Left colon (tissue), 2 donors: ENCODE measurements around the gene SIAH2. TPM values are rescaled to one million over a fixed set of nuclear protein-coding genes. Genes with fewer than 3 reads are reported as not detected.
A peak's percentile ranks its signal among the peaks of the same experiment; 100 is the strongest.
"Not testable (repeated sequence)": the region's sequence is repeated elsewhere in the genome, so short reads cannot be mapped to it uniquely, and the experiment has no call there.

Experiments used
- ATAC-seq: fragments of 200-7000 bp; cut with Tn5 transposase; one replicate; pipeline ENCODE4 v1.9.1; 2020; ENCODE audit warnings: mild to moderate bottlenecking, moderate library complexity
- DNase-seq, 2 donors: peaks; one replicate each; pipeline ENCODE4 v3.0.0-alpha.2; 2020
- intact Hi-C, 2 donors: fragments of 100-400 bp; cut with DNase I in 1 of 2; cut with micrococcal nuclease in 1 of 2; formaldehyde crosslinking; loops; one replicate each; pipeline versions ENCODE4 v1.11.2 to v1.14.0; 2022; cut with DNase I, micrococcal nuclease
- long read RNA-seq: library from polyadenylated mRNA; unstranded; transcript quantifications from one replicate; pipeline ENCODE4 v2.0.0, GENCODE V29; 2021
- total RNA-seq, 2 donors: library from RNA; stranded (reverse); fragmentation: NEBNext Ultra II Directional; extraction: Animal tissue kit (Norgen Biotek cat#: 25700); gene quantifications; one replicate each; pipeline ENCODE4 v1.2.1, GENCODE V29; 2021
- donor health status: DM: no; HTN: no; CAD: no.
- donor health status: DM: yes; HTN: yes; CAD: no.

SIAH2 gene
- total RNA-seq: 10 to 100 TPM; 24.1 to 25.4 TPM
- long read RNA-seq, transcript SIAH2-201 (2 exons, 2,517 nt): major isoform, 60 of 71 reads
- long read RNA-seq, partial matches to known transcripts: 4 of 71 reads
- long read RNA-seq, other reads (novel, unspliced or antisense): 7 of 71 reads

- intact Hi-C loops: no loop called here
- peak; percentile 79 for ATAC-seq
- peak; percentile 91 to 93 for DNase-seq
Observed at GRCh38 chr3:150763122-150763840, at the start of gene SIAH2. TSS of gene SIAH2 (minus strand) at chr3:150763169. CDS start at chr3:150762849, 320 bp downstream.

- ATAC-seq (no peak), DNase-seq (no peak)
- intact Hi-C loops: no loop called here
Observed at GRCh38 chr3:150811984-150812383, 49.0 kb upstream of the SIAH2 start.

- DNase-seq (no peak), ATAC-seq (no peak)
- intact Hi-C loops: no loop called here
Observed at GRCh38 chr3:150810641-150811040, 47.7 kb upstream of the SIAH2 start.

DNA sequence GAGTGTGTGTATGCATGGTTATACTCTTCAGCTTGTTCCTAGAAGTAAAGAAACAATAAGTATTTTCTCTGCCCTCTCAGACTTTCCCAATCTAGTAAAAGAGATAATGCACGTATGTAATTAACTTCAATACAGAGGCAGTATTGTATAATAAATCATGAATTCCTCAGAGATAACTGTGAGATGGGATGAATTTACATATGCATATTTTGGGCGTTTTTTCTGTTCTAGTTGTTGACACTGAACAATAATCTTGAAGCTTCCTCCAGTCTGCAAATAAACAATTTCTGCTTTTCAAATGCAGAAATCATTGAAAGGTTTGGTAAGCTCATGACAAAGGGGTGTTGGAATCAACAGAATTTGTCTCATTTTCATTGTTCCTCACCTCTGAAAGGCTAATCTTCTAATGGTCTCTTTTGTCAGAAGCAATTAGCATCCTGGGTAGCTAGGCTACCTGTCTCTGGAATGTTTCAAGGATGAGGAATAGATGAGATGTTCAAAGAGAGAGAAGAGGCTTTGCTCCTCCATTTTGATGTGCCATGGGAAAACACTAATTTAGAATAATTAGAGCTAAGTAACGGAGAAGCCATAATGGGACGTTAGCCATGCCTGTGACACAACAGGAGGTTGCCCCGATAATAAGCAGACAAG is 43.3 kb upstream of the SIAH2 start:
- intact Hi-C loops: no loop called here
- DNase-seq (no peak), ATAC-seq (no peak)

- intact Hi-C loops: no loop called here
- DNase-seq (no peak), ATAC-seq (no peak)
Observed at GRCh38 chr3:150805354-150805753, 42.4 kb upstream of the SIAH2 start.

GRCh38 chr3:150803440-150803985 is 40.5 kb upstream of the SIAH2 start:
- DNase-seq: no peak
- ATAC-seq: no peak
- intact Hi-C loops: no loop called here

- DNase-seq (no peak), ATAC-seq (no peak)
Observed at GRCh38 chr3:150800722-150801121, 37.8 kb upstream of the SIAH2 start.

GRCh38 chr3:150798122-150798618 is 35.2 kb upstream of the SIAH2 start:
- DNase-seq: no peak
- intact Hi-C loops: loop anchor here in 1 of 2 donors (10.0 kb wide), 1 partner anchor 347 kb away; no protein-coding TSS in a partner anchor
- peak; percentile 60 for ATAC-seq

More at GRCh38 chr3:150800722-150801121, 37.8 kb upstream of the SIAH2 start:
- intact Hi-C loops: no loop called here

DNA sequence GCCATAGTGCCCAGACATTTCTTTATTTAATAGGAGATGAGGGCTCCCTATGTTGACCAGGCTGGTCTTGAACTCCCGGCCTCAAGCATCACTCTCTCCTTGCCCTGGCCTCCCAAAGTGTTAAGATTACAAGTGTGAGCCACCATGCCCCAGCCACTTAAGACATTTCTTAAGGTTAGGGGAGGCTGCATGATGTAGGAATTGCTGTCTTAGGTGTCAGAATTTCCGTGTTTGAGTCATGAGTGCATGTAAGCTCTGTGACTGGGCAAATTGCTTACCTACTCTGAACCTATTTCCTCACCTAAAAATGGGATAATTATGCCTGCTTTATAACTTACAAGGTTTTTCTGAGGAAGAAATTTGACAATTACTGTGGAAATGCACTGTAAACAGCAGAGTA is 34.2 kb upstream of the SIAH2 start:
- ATAC-seq: no peak
- no peak for DNase-seq
- intact Hi-C loops: loop anchor here in 1 of 2 donors (10.0 kb wide), 1 partner anchor 348 kb away; no protein-coding TSS in a partner anchor

GRCh38 chr3:150796527-150796926 is 33.6 kb upstream of the SIAH2 start:
- not testable (repeated sequence) for ATAC-seq, DNase-seq
- intact Hi-C loops: loop anchor here in 1 of 2 donors (10.0 kb wide), 1 partner anchor 348 kb away; no protein-coding TSS in a partner anchor

DNA sequence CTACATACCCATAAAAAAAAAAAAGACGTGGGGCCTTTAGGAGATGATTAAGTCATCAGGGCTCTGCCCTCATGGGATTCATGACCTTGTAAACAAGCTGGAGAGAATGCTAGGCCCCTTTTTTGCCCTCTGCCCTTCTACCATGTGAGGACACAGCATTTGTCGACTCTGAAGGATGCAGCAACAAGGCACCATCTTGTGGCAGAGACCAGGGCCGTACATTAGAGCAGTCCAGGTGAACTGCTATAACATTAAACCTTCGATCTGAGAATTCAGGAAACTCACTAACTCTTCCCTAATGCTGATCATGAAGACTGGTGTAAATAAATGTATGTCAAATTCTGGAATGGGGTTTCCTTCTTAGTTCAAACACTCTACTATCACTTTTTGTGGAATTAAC is 30.7 kb upstream of the SIAH2 start:
- no peak for ATAC-seq
- intact Hi-C loops: loop anchor here in 1 of 2 donors (10.0 kb wide), 1 partner anchor 351 kb away; no protein-coding TSS in a partner anchor
- DNase-seq: no peak

- ATAC-seq (no peak), DNase-seq (no peak)
- intact Hi-C loops: loop anchor here in 1 of 2 donors (10.0 kb wide), 1 partner anchor 354 kb away; no protein-coding TSS in a partner anchor
Observed at GRCh38 chr3:150790629-150791028, 27.7 kb upstream of the SIAH2 start.

DNA sequence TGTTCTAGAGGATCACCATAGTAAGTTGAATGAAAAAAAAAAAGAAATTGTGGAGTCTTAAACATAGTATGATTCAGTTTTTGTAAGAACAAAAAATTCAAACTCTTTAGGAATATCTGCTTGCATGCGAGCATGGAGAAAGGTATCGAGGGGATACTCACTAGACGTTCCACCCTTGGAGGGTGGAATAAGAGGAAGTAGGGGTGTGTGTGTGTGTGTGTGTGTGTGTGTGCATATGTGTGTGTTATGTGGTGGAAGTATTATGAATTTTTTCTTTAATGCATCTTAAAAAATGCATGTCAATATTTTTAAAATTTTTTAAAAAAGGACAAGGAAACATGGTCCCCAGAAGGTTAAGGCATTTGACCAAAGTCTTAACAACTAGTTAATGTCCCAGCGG is 26.5 kb upstream of the SIAH2 start:
- ATAC-seq (no peak), DNase-seq (no peak)
- intact Hi-C loops: loop anchor here in 1 of 2 donors (5.0 to 10.0 kb wide), 2 partner anchors 65 to 358 kb away; no protein-coding TSS in a partner anchor

DNA sequence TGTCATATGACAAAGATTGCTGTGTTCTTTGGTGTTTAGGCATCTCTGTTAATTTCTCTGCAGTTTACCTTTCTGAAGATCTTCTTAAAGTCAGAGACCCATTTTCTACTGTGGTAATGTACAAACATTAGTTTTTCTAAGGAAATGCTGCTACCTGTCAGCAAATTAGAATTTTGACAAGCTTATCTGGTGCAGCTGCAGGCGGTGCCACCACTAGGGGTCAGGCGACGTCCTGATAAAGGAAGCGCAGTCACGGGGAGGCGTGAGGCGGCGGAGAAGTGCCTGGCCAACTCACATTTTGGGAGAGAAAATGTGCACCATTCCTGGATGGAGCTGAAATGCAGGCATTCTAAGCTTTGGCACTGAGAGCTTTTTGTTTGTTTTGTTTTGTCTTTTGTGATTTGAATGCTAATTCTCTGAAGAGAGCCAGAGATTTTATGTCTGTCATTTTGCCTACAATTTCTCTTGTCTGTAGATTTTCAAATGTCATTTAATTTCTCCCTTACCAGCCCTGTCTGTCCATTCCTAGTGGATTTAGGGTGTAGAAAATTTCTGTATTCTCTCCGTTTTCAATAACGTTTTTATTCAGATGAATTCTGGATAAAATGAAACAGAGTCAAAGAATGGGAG is 24.9 kb upstream of the SIAH2 start:
- intact Hi-C loops: loop anchor here in 1 of 2 donors (5.0 to 10.0 kb wide), 2 partner anchors 63 to 359 kb away; no protein-coding TSS in a partner anchor
- ATAC-seq (peak; percentile 81), DNase-seq (peak; percentile 76 to 94)

DNA sequence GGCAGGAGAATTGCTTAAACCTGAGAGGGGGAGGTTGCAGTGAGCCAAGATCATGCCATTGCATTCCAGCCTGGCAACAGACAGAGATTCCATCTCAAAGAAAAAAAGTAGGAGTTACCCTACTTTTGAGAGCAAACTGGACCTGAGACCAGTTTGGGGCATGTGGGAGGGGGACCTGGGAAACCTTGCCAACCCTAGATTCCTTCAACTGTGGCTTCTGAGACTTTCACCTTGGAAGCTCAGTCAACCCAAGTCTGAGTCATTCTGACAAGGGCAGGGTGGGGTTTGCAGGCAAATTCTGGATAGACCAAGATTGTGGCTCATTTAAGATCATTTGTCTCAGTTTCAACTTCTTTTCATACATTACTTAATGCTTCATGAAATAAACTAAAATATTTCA is 23.8 kb upstream of the SIAH2 start:
- intact Hi-C loops: loop anchor here in 1 of 2 donors (5.0 to 10.0 kb wide), 2 partner anchors 62 to 361 kb away; no protein-coding TSS in a partner anchor
- DNase-seq: no peak
- no peak for ATAC-seq

DNA sequence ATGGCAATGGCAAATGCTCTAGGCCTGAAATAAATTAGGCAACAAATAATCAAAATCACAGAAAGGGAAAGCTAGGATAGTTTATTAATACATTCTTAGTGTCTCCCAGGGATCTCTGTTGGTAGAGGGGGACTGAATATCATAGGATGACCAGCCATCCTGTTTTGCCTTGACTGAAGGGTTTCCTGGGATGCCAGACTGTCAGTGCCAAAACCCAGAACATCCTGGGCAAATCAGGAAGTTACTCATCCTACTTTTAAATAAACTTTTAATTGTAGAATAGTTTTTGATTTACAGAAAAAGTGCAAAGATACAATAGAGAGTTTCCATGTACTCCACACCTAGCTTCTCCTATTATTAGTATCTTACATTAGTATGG is 21.8 kb upstream of the SIAH2 start:
- intact Hi-C loops: loop anchor here in 1 of 2 donors (5.0 to 10.0 kb wide), 2 partner anchors 60 to 363 kb away; no protein-coding TSS in a partner anchor
- no peak for ATAC-seq
- DNase-seq: no peak

DNA sequence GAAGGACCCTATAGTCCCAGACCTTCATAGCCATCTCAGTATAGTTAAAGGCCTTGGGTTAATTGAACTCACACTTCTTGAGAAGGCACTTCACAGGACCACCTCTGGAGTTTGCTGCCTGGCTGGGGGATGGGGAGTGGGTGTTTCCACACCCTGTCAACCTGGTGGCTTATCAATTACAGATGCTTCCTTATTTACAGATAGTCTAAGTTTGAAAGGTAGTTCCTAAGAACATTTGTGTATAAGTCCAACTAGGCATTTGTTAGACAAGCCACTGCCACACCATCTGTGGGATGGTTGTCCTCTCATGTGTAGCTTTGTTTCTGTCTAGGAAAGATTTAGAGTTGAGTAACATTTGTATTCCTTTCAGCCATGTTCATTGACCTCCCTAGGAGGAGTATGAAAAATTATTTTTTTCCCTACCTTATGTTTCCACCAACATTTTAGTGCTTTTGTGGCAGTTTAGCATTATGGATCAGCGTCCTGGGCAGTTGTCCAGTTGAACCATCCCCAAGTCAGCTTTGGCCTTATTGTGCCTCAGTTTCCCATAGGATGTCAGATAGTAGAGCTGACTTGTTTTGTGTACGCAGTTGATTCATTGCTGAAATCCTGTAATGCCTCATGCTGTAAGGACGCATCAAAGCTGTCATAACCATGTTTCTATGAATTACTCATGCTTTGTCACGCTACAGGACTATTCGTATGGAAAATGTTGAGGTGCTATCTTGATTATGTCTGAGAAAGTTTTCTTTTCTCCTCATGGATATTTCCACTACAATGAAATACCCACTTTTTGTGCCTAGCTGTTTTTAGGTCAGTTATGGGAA is 21.2 kb upstream of the SIAH2 start:
- intact Hi-C loops: loop anchor here in 1 of 2 donors (10.0 kb wide), 1 partner anchor 59 kb away; no protein-coding TSS in a partner anchor
- no peak for ATAC-seq
- no peak for DNase-seq

GRCh38 chr3:150783316-150783715 is 20.3 kb upstream of the SIAH2 start:
- intact Hi-C loops: loop anchor here in 1 of 2 donors (10.0 kb wide), 1 partner anchor 59 kb away; no protein-coding TSS in a partner anchor
- ATAC-seq: no peak
- DNase-seq: no peak
